ENCODE results near the gene CSF1. TPM values are rescaled to one million over a fixed set of nuclear protein-coding genes. Genes with fewer than 3 reads are reported as not detected.

CSF1 gene
- polyA plus RNA-seq, 1 donor (not counting 4 experiments of a cell fraction or from before 2014, with no cell fraction given) = 1.8 TPM

- H3K79me2 ChIP-seq (ENCODE audit: control insufficient read depth, insufficient read depth, low read length) = no peaks in the 10 kb centered on the region
- no peaks in the 10 kb centered on the region for H3K36me3 ChIP-seq (ENCODE audit: control insufficient read depth in 2 of 2, extremely low read depth in 1 of 2, insufficient read depth in 2 of 2, low read length in 2 of 2)
- H3K4me1 ChIP-seq (ENCODE audit: control insufficient read depth, extremely low read depth, insufficient read depth, low read length) = peaks cover 15% of the 10 kb centered on the region
- DNase-seq (ENCODE audit: low read depth, low spot score) (no peak), FAIRE-seq (no peak)
- H3K9me1 ChIP-seq (ENCODE audit: control insufficient read depth, extremely low read depth, insufficient read depth, low read length) = no peaks in the 10 kb centered on the region
- H3K9me3 ChIP-seq (ENCODE audit: control insufficient read depth, low read depth, low read length) = no peaks in the 10 kb centered on the region
- H3K27ac ChIP-seq (ENCODE audit: control insufficient read depth, insufficient read depth, low read length) = no peak overlapping the region
- TF ChIP-seq EZH2 (IDR thresholded peaks at IDR 0.05; ENCODE audit: low read length) = no peak
- TF ChIP-seq, protein P1, sequence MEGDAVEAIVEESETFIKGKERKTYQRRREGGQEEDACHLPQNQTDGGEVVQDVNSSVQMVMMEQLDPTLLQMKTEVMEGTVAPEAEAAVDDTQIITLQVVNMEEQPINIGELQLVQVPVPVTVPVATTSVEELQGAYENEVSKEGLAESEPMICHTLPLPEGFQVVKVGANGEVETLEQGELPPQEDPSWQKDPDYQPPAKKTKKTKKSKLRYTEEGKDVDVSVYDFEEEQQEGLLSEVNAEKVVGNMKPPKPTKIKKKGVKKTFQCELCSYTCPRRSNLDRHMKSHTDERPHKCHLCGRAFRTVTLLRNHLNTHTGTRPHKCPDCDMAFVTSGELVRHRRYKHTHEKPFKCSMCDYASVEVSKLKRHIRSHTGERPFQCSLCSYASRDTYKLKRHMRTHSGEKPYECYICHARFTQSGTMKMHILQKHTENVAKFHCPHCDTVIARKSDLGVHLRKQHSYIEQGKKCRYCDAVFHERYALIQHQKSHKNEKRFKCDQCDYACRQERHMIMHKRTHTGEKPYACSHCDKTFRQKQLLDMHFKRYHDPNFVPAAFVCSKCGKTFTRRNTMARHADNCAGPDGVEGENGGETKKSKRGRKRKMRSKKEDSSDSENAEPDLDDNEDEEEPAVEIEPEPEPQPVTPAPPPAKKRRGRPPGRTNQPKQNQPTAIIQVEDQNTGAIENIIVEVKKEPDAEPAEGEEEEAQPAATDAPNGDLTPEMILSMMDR (optimal IDR thresholded peaks at IDR 0.05 in 1 of 3, IDR thresholded peaks at IDR 0.05 in 1 of 3, conservative IDR thresholded peaks at IDR 0.05 in 1 of 3; ENCODE audit: extremely low read depth in 1 of 3, insufficient read depth in 2 of 3, low read length in 3 of 3) = no peak
- no peak overlapping the region for H3K4me2 ChIP-seq (ENCODE audit: control insufficient read depth, extremely low read depth, insufficient read depth, low read depth, low read length)
- dilution Hi-C loops (cut with MboI; ENCODE audit: extremely low pct_ligation_motif_present, low sequenced_read_pairs) = no loop called here
- H3K27me3 ChIP-seq (ENCODE audit: control insufficient read depth, extremely low read depth, insufficient read depth, low read length) = peaks cover 12% of the 10 kb centered on the region
- no peak overlapping the region for H2AFZ ChIP-seq (ENCODE audit: control insufficient read depth, low read length)
- H4K20me1 ChIP-seq (ENCODE audit: control insufficient read depth, extremely low read depth, insufficient read depth, low read length) = no peaks in the 10 kb centered on the region
- no peak overlapping the region for H3K4me3 ChIP-seq (ENCODE audit: control insufficient read depth in 2 of 3, extremely low read depth in 1 of 3, insufficient read depth in 2 of 3, low read depth in 1 of 3, low read length in 3 of 3)
- no peak overlapping the region for H3K9ac ChIP-seq (ENCODE audit: control insufficient read depth, extremely low read depth, insufficient read depth, low read length)
Observed at GRCh38 chr1:109906160-109906838, 4.3 kb upstream of the CSF1 start.

DNA sequence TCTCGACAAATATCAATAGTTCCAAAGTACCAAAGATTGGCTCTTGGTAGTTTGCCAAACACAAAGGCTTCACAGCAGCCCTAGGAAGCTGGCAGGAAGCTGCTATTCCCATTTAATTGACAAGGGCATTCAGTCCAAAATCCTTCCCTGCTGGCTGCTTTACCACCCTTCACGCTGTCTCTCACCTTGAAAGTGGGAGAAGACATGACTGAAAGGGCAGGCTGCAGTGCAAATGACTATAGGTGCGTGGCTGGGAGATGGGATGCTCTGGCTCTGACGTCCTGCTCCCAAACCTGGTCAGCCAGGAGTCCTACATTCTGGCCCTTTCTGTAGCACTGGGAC lies 3.8 kb upstream of the CSF1 start:
- no peak overlapping the region for H3K27ac ChIP-seq (ENCODE audit: control insufficient read depth, insufficient read depth, low read length)
- no peaks in the 10 kb centered on the region for H3K36me3 ChIP-seq (ENCODE audit: control insufficient read depth in 2 of 2, extremely low read depth in 1 of 2, insufficient read depth in 2 of 2, low read length in 2 of 2)
- H2AFZ ChIP-seq (ENCODE audit: control insufficient read depth, low read length) = no peak overlapping the region
- TF ChIP-seq EZH2 (IDR thresholded peaks at IDR 0.05; ENCODE audit: low read length) = no peak
- TF ChIP-seq, protein P1 (optimal IDR thresholded peaks at IDR 0.05 in 1 of 3, IDR thresholded peaks at IDR 0.05 in 1 of 3, conservative IDR thresholded peaks at IDR 0.05 in 1 of 3; ENCODE audit: extremely low read depth in 1 of 3, insufficient read depth in 2 of 3, low read length in 3 of 3) = no peak
- H3K79me2 ChIP-seq (ENCODE audit: control insufficient read depth, insufficient read depth, low read length) = no peaks in the 10 kb centered on the region
- no peak overlapping the region for H3K9ac ChIP-seq (ENCODE audit: control insufficient read depth, extremely low read depth, insufficient read depth, low read length)
- H3K4me1 ChIP-seq (ENCODE audit: control insufficient read depth, extremely low read depth, insufficient read depth, low read length) = peaks cover 20% of the 10 kb centered on the region
- no peak for DNase-seq (ENCODE audit: low read depth, low spot score)
- no peaks in the 10 kb centered on the region for H3K9me3 ChIP-seq (ENCODE audit: control insufficient read depth, low read depth, low read length)
- no peak overlapping the region for H3K4me2 ChIP-seq (ENCODE audit: control insufficient read depth, extremely low read depth, insufficient read depth, low read depth, low read length)
- H4K20me1 ChIP-seq (ENCODE audit: control insufficient read depth, extremely low read depth, insufficient read depth, low read length) = no peaks in the 10 kb centered on the region
- peaks cover 18% of the 10 kb centered on the region for H3K27me3 ChIP-seq (ENCODE audit: control insufficient read depth, extremely low read depth, insufficient read depth, low read length)
- no peaks in the 10 kb centered on the region for H3K9me1 ChIP-seq (ENCODE audit: control insufficient read depth, extremely low read depth, insufficient read depth, low read length)
- dilution Hi-C loops (cut with MboI; ENCODE audit: extremely low pct_ligation_motif_present, low sequenced_read_pairs) = no loop called here
- FAIRE-seq = no peak
- H3K4me3 ChIP-seq (ENCODE audit: control insufficient read depth in 2 of 3, extremely low read depth in 1 of 3, insufficient read depth in 2 of 3, low read depth in 1 of 3, low read length in 3 of 3) = no peak overlapping the region

Data from keratinocyte (primary cell).